ENCODE data around the gene ATP5F1B. TPM values are rescaled to one million over a fixed set of nuclear protein-coding genes. Genes with fewer than 3 reads are reported as not detected.
A peak's percentile ranks its signal among the peaks of the same experiment; 100 is the strongest.

Gene ATP5F1B
- total and polyA plus RNA-seq, 2 of the 13 experiments (the other 11 are each of a cell fraction or from before 2014, with no cell fraction given) = 1,051 to 1,180 TPM

GRCh38 chr12:56645201-56645716 is 525 bp downstream of the ATP5F1B start (continued):
- TF ChIP-seq ZNF142 (CRISPR knock-in tag; IDR thresholded peaks at IDR 0.05) (0 out of 2 replicates have a peak, but pooled peaks have one; percentile 11), ZBTB42 (CRISPR knock-in tag; IDR thresholded peaks at IDR 0.05) (0 out of 2 replicates have a peak, but pooled peaks have one; percentile 31), ZHX1 (CRISPR knock-in tag; IDR thresholded peaks at IDR 0.05; ENCODE audit: low read depth) (no peak), KMT2A (CRISPR knock-in tag; IDR thresholded peaks at IDR 0.05) (peak; percentile 42; the same call in 1 of the 2 replicates), ZNF280B (CRISPR knock-in tag; IDR thresholded peaks at IDR 0.05; ENCODE audit: borderline replicate concordance) (0 out of 2 replicates have a peak, but pooled peaks have one; percentile 9), AKAP8 (CRISPR knock-in tag; IDR thresholded peaks at IDR 0.05) (peak; percentile 55; the same call in 1 of the 2 replicates), ZZZ3 (CRISPR knock-in tag; IDR thresholded peaks at IDR 0.05; ENCODE audit: borderline replicate concordance) (0 out of 2 replicates have a peak, but pooled peaks have one; percentile 20)

All from HepG2 (cell line).